ENCODE results near the gene CMKLR1.

- TF ChIP-seq CTCF (IDR thresholded peaks at IDR 0.05 in 2 of 3, conservative IDR thresholded peaks at IDR 0.05 in 1 of 3; ENCODE audit: borderline replicate concordance in 1 of 3, insufficient read depth in 1 of 3, low read depth in 2 of 3, low read length in 2 of 3) (no peak), POLR2A (IDR thresholded peaks at IDR 0.05; ENCODE audit: borderline replicate concordance, extremely low read depth, insufficient read depth, insufficient read length) (no peak), EZH2 (IDR thresholded peaks at IDR 0.05) (no peak), POLR2AphosphoS5 (IDR thresholded peaks at IDR 0.05; ENCODE audit: low read depth, low read length) (no peak), EZH2phosphoT487 (IDR thresholded peaks at IDR 0.05; ENCODE audit: borderline replicate concordance) (no peak), FOSL1 (IDR thresholded peaks at IDR 0.05; ENCODE audit: low read depth) (no peak), REST (IDR thresholded peaks at IDR 0.05; ENCODE audit: low read depth) (no peak), CEBPB (IDR thresholded peaks at IDR 0.05; ENCODE audit: low read depth) (no peak), ZBTB33 (IDR thresholded peaks at IDR 0.05; ENCODE audit: extremely low read depth, insufficient replicate concordance, low read length) (no peak), YY1 (IDR thresholded peaks at IDR 0.05; ENCODE audit: extremely low read depth, insufficient replicate concordance, low read depth, low read length) (no peak), TCF7L2 (IDR thresholded peaks at IDR 0.05; ENCODE audit: borderline replicate concordance, extremely low read depth, insufficient read depth, insufficient read length) (no peak), RAD21 (IDR thresholded peaks at IDR 0.05; ENCODE audit: low read depth) (no peak)
- TF ChIP-seq, protein P1, sequence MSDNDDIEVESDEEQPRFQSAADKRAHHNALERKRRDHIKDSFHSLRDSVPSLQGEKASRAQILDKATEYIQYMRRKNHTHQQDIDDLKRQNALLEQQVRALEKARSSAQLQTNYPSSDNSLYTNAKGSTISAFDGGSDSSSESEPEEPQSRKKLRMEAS (IDR thresholded peaks at IDR 0.05), result no peak
Observed at GRCh38 chr12:108387771-108388170, 48.7 kb upstream of the CMKLR1 start.
